Measurements from ENCODE around the gene TMEM94. TPM values are rescaled to one million over a fixed set of nuclear protein-coding genes. Genes with fewer than 3 reads are reported as not detected.
A peak's percentile ranks its signal among the peaks of the same experiment; 100 is the strongest.

The TMEM94 gene
- total and polyA plus RNA-seq, 8 donors: 16.6 to 466 (median 56.5) TPM

DNA sequence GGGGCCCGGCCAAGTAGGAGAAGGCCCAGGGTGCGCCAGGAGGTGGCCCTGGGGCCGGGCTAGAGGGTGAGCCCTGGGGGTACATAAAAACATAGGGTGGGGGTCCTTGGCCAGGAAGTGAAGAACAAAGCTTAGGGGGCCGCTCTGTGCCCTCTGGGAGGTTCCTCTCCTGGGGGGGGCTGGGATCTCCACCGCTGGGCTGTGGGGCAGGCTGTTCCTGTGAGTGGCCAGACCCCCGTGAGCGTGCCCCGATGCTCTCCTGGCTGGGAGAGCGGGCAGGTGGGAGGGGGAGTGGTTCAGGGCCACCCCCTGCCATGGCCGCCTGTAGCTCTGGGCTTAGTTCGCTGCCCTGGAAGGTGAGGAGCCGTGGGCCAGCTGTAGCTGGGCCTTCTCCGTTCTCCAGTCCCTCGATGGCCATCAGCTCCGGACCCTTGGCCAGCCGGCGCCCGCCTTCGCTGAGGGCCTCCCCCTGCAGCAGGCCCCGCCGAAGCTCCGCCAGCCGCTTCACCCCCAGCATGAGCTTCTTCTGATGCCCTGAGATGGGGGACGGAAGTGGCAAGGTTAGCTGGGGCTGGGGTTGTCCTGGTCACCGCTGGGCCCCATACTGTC lies 46.4 kb downstream of the TMEM94 start:
- no peak for TF ChIP-seq CTCF (IDR thresholded peaks at IDR 0.05)
- TF ChIP-seq EP300 (IDR thresholded peaks at IDR 0.05): no peak
- TF ChIP-seq POLR2AphosphoS5 (IDR thresholded peaks at IDR 0.05): no peak
- TF ChIP-seq POLR2A (IDR thresholded peaks at IDR 0.05): no peak
- Histone ChIP-seq H3K4me1 (peaks cover 0 to 43% (median 17%) of the 10 kb centered on the region in 4 donors), H3K36me3 (peaks cover 43 to 100% (median 98%) of the 10 kb centered on the region in 4 donors), H3K27me3 (no peaks in the 10 kb centered on the region), H3K27ac (no peak overlapping the region), H3K4me3 (no peak overlapping the region), H3K9me3 (no peaks in the 10 kb centered on the region)
- 87 to 93% (median 92%) methylated on average over 14 to 25 of the region's 25 CpGs for WGBS, 5 donors
- no peak for DNase-seq
- intact Hi-C loops (cut with DNase I; ENCODE audit: low total_unique reads): loop anchor here (10.0 kb wide), 1 partner anchor 68 kb away; no protein-coding TSS in a partner anchor

DNA sequence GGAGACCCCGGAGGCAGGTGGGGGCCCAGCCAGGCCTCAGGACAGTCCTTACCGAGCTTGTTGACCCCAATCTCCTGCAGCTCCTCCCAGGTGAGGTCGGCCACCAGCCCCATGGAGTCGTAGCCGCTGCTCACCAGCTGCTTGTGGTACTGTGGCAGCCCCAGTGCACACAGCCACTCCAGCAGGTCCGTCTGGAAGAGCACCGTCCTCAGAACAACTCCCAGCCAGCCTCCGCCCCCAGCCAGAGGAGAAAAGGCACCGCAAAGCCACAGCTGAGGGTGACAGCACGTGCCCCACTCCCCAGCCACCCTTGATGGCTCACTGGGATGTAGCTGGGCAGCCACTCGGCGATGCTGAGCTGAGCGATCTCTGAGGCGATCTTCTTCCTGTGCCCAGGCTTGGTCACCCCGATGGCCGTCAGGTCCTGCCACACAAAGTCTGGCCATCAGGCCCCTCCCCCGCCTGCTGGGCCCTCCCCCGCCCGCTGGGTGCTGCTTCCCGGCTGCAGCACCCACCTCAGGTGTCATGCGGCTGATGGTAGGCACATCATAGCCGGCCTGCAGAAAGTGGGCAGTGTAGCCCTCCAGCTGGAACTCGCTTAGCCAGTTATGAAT lies 47.0 kb downstream of the TMEM94 start:
- H3K4me1 ChIP-seq: peaks cover under 1 to 46% (median 20%) of the 10 kb centered on the region in 4 donors
- no peak for DNase-seq
- H3K9me3 ChIP-seq: no peaks in the 10 kb centered on the region
- peaks cover 38 to 100% (median 93%) of the 10 kb centered on the region in 4 donors for H3K36me3 ChIP-seq
- H3K27ac ChIP-seq: no peak overlapping the region
- TF ChIP-seq EP300 (IDR thresholded peaks at IDR 0.05) (no peak), CTCF (IDR thresholded peaks at IDR 0.05) (no peak), POLR2AphosphoS5 (IDR thresholded peaks at IDR 0.05) (no peak), POLR2A (IDR thresholded peaks at IDR 0.05) (no peak)
- intact Hi-C loops (cut with DNase I; ENCODE audit: low total_unique reads): loop anchor here (10.0 kb wide), 1 partner anchor 69 kb away; no protein-coding TSS in a partner anchor
- no peaks in the 10 kb centered on the region for H3K27me3 ChIP-seq
- H3K4me3 ChIP-seq: no peak overlapping the region
- WGBS, 5 donors: 58 to 85% (median 83%) methylated on average over 4 to 23 of the region's 23 CpGs

DNA sequence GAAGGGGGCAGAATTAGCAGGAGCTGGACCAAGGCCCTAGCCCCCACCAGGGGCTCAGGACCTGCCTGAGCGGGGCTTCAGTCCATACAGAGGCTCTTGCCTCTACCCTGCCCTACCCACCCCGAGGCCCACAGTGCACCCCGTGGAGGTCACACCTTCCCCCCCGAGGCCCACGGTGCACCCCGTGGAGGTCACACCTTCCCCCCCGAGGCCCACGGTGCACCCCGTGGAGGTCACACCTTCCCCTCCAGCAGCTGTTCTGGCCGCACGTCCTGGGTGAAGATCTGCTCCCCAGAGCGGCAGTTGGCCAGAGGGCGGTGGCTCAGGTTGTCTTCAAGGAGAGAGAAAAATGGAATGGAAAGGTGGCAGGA lies 47.5 kb downstream of the TMEM94 start:
- 66 to 72% (median 70%) methylated on average over 7 to 13 of the region's 13 CpGs for WGBS, 5 donors
- intact Hi-C loops (cut with DNase I; ENCODE audit: low total_unique reads): loop anchor here (10.0 kb wide), 1 partner anchor 69 kb away; no protein-coding TSS in a partner anchor
- Histone ChIP-seq H3K4me3 (no peak overlapping the region), H3K27me3 (no peaks in the 10 kb centered on the region), H3K4me1 (peaks cover 6 to 46% (median 20%) of the 10 kb centered on the region in 4 donors), H3K27ac (peak overlapping the region in 1 of 5 donors; percentile 13), H3K9me3 (no peaks in the 10 kb centered on the region), H3K36me3 (peaks cover 37 to 96% (median 89%) of the 10 kb centered on the region in 4 donors)
- no peak for TF ChIP-seq POLR2AphosphoS5 (IDR thresholded peaks at IDR 0.05)
- TF ChIP-seq EP300 (IDR thresholded peaks at IDR 0.05): no peak
- TF ChIP-seq POLR2A (IDR thresholded peaks at IDR 0.05): no peak
- TF ChIP-seq CTCF (IDR thresholded peaks at IDR 0.05): no peak
- no peak for DNase-seq

GRCh38 chr17:75504347-75505151 lies 48.1 kb downstream of the TMEM94 start:
- H3K4me1 ChIP-seq: peaks cover 10 to 52% (median 23%) of the 10 kb centered on the region in 4 donors
- WGBS, 5 donors: 52 to 71% (median 65%) methylated on average over 10 to 32 of the region's 32 CpGs
- intact Hi-C loops (cut with DNase I; ENCODE audit: low total_unique reads): loop anchor here (10.0 kb wide), 1 partner anchor 70 kb away; no protein-coding TSS in a partner anchor
- H3K9me3 ChIP-seq: no peaks in the 10 kb centered on the region
- peaks cover 37 to 93% (median 85%) of the 10 kb centered on the region in 4 donors for H3K36me3 ChIP-seq
- TF ChIP-seq POLR2A (IDR thresholded peaks at IDR 0.05) (no peak), CTCF (IDR thresholded peaks at IDR 0.05) (peak in 5 of 7 experiments; percentile 44 to 80 (median 57)), POLR2AphosphoS5 (IDR thresholded peaks at IDR 0.05) (peak in 1 of 3 donors; percentile 37), EP300 (IDR thresholded peaks at IDR 0.05) (no peak)
- no peak overlapping the region for H3K4me3 ChIP-seq
- H3K27ac ChIP-seq: peak overlapping the region in 2 of 5 donors; percentile 13 to 32
- H3K27me3 ChIP-seq: no peaks in the 10 kb centered on the region
- DNase-seq: peak; percentile 66 to 68
